Right ventricle myocardium superior (tissue), 1 donor: ENCODE measurements around the gene CASKIN1. TPM values are rescaled to one million over a fixed set of nuclear protein-coding genes. Genes with fewer than 3 reads are reported as not detected.

Experiments
- ATAC-seq: fragments of 200-7000 bp; cut with Tn5 transposase; one replicate; pipeline ENCODE4 v1.9.1; 2020; ENCODE audit warnings: mild to moderate bottlenecking; ENCODE audit not compliant: poor library complexity
- DNase-seq: peaks from one replicate; pipeline ENCODE4 v3.0.0-alpha.2; 2020
- intact Hi-C: fragments of 100-400 bp; cut with DNase I; formaldehyde crosslinking; loops from one replicate; pipeline ENCODE4 v1.11.2; 2022
- total RNA-seq: library from RNA; stranded (reverse); fragmentation: NEBNext Ultra II Directional; extraction: Animal tissue kit (Norgen Biotek cat#: 25700); gene quantifications from one replicate; pipeline ENCODE4 v1.2.1, GENCODE V29; 2021
- donor health status: DM: no; HTN: yes; CAD: no; lungs with severe emphysema.

Gene CASKIN1
- total RNA-seq, 1 donor from 2014 or later, result 5.3 TPM

DNA sequence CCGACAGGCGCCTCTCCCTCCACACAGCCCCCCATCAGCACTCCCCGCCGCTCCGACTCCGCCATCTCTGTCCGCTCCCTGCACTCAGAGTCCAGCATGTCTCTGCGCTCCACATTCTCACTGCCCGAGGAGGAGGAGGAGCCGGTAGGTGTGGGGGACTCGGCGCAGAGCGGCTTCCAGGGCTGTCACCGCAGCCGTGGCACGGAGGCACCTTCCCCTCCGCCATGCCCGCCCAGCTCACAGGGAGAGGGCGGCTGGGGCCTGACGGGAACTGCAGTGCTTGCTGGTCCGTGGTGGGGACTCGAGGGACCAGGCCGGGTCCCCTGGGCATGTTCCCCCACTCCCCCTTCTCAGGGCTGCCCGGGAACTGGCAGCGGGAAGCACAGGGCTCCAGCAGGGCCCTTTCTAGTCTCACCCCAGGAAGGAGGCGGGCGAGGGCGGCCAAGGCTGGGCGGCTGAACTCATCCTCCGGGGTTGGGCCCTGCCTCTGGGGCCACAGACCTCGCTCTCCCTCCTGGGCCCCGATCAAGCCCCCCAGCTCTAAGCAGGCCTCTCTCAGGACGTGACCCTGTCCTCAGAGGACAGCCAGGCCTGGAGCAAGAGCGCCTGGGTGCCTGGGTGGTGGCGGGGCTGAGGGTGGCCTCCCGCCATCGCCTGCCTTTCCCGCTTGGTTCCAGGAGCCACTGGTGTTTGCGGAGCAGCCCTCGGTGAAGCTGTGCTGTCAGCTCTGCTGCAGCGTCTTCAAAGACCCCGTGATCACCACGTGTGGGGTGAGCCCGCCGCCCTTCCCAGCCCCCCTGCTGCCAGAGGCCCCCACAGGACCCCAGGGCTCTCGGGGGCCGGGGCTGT is 25.6 kb downstream of the CASKIN1 start:
- intact Hi-C loops, result no loop called here
- DNase-seq, result no peak
- ATAC-seq, result no peak

GRCh38 chr16:2170080-2170479 is 26.3 kb downstream of the CASKIN1 start:
- ATAC-seq, result peak; percentile 26
- intact Hi-C loops, result no loop called here
- no peak for DNase-seq

DNA sequence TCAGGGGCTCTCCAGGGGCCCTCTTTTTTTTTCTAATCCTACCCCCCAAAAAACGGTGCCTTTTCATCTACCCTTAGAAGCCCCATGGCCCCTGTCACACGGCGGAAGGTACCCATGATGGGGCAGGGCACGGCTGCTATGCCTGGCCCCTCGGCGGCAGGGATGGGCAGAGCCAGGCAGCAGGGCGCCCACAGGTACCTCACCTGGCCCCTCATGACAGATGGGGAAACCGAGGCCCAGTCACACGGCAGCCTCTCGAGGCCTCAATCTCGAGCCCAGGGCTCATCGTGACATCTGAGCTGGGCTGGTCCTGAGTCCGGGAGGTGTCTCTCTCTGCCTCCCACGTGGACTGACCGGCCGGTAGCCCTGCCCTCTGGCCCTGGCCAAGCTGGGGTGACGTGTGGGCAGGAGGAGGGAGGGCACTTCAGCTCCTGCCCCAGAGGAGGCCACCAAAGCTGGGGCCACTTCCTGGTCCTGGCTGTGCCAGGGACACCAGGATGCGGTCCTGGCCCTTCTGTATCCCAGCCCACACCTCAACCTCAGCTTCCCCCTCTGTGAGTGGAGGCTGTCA is 29.3 kb downstream of the CASKIN1 start:
- intact Hi-C loops, result no loop called here

DNA sequence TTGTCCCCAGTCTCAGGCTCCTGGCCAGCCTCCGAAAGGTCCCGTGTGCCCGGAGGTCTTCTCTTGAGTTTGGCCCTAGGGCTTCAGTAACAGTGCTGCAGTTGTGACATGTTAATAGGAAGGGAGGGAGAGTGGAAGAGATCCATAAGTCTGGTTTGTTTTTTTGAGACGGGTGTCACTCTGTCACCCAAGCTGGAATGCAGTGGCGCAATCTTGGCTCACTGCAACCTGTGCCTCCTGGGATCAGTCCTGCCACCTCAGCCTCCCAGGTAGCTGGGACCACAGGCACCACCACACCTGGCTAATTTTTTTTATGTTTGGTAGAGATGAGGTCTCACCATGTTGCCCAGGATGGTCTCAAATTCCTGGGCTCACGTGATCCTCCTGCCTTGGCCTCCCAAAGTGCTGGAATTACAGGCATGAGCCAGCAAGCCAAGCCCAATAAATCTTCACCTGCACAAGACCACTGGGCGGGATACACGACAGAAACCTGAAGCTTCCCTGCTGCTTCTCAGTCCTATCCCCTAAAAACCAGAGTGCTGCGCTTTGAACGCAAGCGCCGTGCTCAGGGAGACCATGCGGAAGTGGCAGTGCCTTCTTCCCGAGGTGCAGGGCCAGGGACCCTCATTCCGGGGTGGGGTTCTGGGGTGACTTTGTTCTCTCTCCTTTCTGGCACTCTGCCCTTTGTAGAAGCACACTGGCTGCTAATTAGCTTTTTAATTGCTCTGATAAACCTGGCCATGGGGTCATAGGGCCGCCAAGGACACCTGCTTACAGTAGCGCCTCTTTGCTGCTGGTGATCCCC is 29.9 kb downstream of the CASKIN1 start:
- intact Hi-C loops, result no loop called here
- DNase-seq (no peak), ATAC-seq (no peak)

More for the DNA sequence above, 29.3 kb downstream of the CASKIN1 start:
- DNase-seq (no peak), ATAC-seq (no peak)

GRCh38 chr16:2165861-2166260 is 30.5 kb downstream of the CASKIN1 start:
- intact Hi-C loops, result no loop called here
- ATAC-seq (no peak), DNase-seq (no peak)

- DNase-seq (no peak), ATAC-seq (no peak)
- intact Hi-C loops, result no loop called here
These were observed 33.1 kb downstream of the CASKIN1 start for GRCh38 chr16:2163211-2163881.

GRCh38 chr16:2162676-2163118 is 33.7 kb downstream of the CASKIN1 start:
- intact Hi-C loops, result no loop called here
- ATAC-seq, result no peak
- no peak for DNase-seq

GRCh38 chr16:2161911-2162310 is 34.5 kb downstream of the CASKIN1 start:
- DNase-seq (no peak), ATAC-seq (no peak)
- intact Hi-C loops, result no loop called here

DNA sequence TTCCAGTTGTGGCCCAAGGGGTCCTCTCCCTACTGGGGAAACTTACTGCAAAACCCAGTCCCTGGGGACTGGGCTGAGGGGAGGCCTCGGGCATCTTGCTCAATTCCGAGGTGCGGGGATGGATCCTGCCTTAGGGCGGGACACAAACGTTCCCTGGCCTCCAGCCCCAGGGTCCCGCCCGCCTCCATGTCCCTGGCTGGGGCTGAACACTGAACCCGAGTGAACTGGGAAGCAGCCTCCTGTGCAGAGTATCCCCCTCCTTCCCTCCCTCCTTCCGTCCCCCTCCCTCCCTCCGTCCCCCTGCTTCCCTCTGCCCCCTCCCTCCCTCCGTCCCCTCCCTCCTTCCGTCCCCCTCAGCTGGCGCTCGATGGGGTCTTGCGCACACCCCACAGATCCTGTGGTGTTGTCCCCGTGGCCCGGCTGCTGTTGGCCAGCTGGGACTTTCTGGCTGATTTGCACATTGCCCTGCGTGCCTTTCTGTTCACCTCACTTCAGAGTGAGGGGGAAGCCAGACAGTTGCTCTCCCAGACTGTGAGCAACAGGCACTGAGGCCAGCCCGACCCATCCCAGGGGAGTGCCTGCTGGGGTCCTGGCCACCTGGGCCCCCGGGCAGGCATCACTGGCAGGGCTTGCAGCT is 35.4 kb downstream of the CASKIN1 start:
- intact Hi-C loops, result no loop called here

GRCh38 chr16:2159175-2159838 is 37.1 kb downstream of the CASKIN1 start:
- DNase-seq (peak; percentile 75), ATAC-seq (no peak)
- intact Hi-C loops, result no loop called here

More for the DNA sequence above, 35.4 kb downstream of the CASKIN1 start:
- peak; percentile 62 for ATAC-seq
- peak; percentile 77 for DNase-seq

DNA sequence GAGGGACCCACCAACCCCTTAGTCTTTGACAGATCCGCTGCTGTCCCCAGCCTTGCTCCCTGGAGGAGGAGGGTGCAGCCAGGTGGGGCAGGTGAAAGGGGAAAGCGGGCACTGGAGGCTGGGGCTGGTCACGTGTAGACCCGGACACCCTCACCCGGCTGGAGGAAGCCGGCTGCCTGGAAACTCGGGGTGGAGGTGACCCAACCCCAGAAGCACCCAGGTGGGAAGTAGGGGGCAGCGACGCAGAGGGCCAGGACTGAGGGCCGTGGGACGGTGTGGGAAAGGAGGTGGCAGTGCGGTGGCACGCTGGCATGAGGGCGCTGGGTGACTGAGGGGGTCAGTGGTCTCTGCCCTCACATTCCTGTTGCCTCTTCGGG is 38.2 kb downstream of the CASKIN1 start:
- no peak for DNase-seq
- intact Hi-C loops, result no loop called here
- no peak for ATAC-seq

DNA sequence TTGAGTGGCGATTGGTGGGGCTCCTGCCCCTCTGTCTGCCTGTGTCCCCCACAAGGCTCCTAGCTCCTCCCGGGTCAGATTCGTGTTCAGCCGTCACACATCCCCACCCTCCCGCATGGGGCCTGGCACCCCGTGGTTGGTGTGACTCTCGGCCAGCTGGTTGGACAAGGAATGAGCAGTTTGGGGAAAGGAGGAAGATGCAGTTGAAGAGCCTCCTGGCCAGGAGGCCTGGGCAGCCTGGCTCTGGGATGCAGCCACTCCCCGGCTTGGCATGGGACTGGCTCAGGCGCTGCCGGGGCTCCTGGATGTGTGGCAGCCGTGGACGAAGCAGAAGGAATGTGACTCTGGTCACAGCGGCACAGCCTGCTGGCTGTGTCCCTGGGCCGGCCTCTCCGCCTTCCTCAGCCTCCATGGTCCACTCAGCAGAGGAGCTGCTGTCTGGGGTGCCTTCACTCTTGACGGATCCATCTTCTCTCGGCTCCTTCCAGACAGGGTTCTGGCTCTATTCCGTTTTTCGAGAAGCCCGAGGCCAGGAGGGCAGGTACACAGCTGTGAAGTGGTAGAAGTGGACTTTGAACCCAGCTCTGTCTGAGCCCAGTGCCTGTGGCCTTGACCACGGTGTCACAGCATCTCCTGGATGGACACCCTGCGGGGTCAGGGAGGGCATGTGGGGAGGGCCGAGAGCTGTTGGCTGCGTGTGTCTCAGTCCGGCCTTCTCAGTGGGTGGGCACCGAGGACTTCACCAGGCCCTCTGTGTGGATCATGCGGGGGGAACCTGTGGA is 38.7 kb downstream of the CASKIN1 start:
- intact Hi-C loops, result no loop called here
- no peak for ATAC-seq
- DNase-seq, result no peak

GRCh38 chr16:2156849-2157224 is 39.6 kb downstream of the CASKIN1 start:
- intact Hi-C loops, result no loop called here
- no peak for ATAC-seq
- no peak for DNase-seq

DNA sequence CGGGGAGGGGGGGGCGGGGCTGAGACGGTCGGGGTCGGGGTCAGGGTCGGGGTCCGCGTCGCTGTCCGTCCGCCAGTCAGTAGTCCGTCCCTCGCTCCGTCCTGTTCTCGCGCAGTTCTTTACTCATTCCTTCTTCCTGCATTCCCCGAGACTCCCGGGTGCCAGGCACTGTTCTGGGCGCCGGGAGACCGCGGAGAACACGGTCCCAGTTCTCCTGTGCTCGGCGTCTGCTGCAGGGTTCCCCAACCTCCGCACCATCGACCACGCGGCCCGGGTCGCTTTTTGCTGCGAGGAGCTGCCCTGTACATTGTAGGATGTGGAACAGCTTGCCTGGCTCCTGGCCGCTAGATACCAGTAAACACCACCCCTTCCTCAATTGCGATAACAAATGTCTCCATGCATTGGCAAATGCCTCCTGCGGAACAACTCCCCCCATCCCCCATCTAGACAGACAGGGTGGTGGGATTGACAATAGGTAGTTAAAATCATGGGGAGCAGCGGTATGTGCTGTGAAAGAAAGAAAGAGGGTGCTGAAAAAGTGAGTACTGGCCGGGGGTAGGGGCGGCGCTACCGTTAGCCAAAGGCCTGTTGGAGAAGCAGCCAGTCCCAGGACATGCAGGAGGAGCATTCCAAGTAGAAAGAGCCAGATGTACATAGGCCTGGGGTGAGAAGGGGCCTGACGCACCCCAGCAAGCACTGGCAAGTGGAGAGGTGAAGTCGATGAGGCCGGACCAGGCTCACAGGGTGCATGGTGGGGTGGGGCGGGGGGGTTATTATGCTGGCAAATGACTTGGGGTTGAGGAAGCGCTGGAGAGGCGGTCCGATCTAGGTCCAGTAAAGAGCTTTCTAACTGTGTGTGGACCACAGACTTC is 40.2 kb downstream of the CASKIN1 start:
- ATAC-seq (no peak), DNase-seq (no peak)
- intact Hi-C loops, result no loop called here

- DNase-seq, result peak; percentile 99
- intact Hi-C loops, result no loop called here
These were observed 41.1 kb downstream of the CASKIN1 start, which contains the start of gene TRAF7 for GRCh38 chr16:2155091-2155950. TRAF7 (plus strand) TSS chr16:2155782; CDS start chr16:2163921, 8,139 bp downstream.

More at GRCh38 chr16:2155091-2155950, 41.1 kb downstream of the CASKIN1 start, which contains the start of gene TRAF7:
- peak; percentile 91 for ATAC-seq
